HTR-8/SVneo (cell line): ENCODE results near the gene EPB41L4A.
"Not testable (repeated sequence)": the region's sequence is repeated elsewhere in the genome, so short reads cannot be mapped to it uniquely, and the experiment has no call there.

Source experiments
- DNase-seq: peaks from one replicate; pipeline ENCODE4 v3.0.0; 2011; ENCODE audit warnings: low spot score, mixed read lengths; ENCODE audit not compliant: insufficient read length
- FAIRE-seq: peaks from 2 replicates; lab custom pipeline; 2011; peaks lifted over from hg19 to GRCh38; lab: Jason Lieb, UNC

The EPB41L4A gene, protein sequence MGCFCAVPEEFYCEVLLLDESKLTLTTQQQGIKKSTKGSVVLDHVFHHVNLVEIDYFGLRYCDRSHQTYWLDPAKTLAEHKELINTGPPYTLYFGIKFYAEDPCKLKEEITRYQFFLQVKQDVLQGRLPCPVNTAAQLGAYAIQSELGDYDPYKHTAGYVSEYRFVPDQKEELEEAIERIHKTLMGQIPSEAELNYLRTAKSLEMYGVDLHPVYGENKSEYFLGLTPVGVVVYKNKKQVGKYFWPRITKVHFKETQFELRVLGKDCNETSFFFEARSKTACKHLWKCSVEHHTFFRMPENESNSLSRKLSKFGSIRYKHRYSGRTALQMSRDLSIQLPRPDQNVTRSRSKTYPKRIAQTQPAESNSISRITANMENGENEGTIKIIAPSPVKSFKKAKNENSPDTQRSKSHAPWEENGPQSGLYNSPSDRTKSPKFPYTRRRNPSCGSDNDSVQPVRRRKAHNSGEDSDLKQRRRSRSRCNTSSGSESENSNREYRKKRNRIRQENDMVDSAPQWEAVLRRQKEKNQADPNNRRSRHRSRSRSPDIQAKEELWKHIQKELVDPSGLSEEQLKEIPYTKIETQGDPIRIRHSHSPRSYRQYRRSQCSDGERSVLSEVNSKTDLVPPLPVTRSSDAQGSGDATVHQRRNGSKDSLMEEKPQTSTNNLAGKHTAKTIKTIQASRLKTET

DNA sequence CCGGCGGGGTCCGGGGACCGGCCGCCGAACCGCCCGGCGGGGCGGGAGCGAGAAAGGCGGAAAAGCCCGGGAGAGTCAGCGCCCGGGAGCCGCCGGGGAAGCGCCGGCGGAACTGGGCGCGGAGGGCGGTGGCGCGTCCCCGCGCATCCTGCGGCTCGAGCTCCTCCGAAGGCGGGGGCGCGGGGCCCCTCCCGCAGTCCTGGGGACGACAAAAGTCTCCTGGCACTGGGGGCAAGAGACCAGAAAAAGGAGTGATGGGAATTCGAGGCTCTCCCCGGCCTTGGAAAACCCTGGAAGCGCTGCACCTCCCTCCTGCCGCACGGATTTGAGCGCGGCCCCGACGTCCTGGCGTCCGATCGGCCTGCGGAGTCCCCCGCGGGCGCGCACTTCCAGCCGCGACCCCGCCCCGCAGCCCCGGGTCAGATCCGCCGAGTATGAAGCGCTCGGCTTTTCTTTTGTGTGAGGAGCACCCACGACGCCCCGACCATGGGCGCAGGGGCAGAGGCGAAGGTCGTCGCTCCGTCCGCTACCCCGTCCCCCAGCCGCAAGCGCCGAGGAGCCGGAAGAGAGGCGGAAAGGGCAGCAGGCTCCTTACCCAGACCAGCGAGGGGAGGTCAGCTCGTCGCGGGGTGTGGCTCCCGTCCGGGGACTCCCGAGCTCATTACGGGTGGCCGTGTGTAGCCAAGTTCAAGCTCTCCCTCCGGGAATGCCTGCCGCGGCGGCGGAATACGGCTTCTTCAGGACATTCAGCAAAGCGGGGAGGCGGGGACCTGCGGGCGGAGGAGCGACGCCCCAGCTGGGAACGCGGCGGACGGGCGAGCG is at the start of gene EPB41L4A:
Gene EPB41L4A, minus strand, starts transcription at position 114 of the 822 bp plus-strand sequence. CDS start 238 bp downstream, outside the sequence.
- FAIRE-seq (no peak), DNase-seq (peak; percentile 36)

DNA sequence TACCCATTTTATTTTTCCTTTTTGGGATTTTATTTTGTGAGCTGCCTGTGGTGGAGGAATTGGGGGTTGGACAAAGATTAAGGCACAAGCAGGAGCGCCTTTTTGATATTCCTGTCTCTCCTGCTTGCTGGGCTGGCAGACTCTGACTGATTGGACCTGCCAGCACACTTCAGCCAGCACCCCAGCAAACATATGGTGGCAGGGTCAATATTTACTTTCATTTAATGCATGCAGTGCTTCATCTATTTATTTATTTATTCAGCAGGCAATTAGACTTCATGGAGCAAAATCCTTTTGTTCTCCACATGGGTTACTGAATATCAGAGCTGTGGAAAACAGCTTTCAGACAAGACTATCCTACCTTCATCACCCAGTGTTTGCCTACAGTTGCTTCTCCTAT is 48.4 kb upstream of the EPB41L4A start:
- FAIRE-seq (no peak), DNase-seq (no peak)

DNA sequence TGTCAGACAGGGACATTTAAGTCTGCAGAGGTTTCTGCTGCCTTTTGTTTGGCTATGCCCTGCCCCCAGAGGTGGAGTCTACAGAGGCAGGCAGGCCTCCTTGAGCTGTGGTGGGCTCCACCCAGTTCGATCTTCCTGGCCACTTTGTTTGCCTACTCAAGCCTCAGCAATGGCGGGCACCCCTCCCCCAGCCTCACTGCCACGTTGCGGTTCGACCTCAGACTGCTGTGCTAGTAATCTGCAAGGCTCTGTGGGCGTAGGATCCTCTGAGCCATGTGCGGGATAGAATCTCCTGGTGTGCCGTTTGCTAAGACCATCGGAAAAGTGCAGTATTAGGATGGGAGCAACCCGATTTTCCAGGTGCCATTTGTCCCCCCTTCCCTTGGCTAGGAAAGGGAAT is 47.2 kb upstream of the EPB41L4A start:
- DNase-seq, FAIRE-seq: not testable (repeated sequence)

DNA sequence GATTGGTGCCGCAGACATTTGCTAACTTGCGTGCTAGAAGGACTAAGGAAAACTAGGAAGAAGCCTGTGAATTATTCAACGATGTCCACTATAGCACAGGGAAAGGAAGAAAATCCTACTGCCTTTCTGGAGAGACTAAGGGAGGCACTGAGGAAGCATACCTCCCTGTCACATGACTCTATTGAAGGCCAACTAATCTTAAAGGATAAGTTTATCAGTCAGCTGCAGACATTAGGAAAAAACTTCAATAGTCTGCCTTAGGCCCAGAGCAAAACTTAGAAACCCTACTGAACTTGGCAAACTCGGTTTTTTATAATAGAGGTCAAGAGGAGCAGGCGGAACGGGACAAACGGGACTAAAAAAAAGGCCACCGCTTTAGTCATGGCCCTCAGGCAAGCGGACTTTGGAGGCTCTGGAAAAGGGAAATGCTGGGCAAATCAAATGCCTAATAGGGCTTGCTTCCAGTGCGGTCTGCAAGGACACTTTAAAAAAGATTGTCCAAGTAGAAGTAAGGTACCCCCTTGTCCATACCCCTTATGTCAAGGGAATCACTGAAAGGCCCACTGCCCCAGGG is 28.2 kb upstream of the EPB41L4A start:
- not testable (repeated sequence) for DNase-seq, FAIRE-seq

DNA sequence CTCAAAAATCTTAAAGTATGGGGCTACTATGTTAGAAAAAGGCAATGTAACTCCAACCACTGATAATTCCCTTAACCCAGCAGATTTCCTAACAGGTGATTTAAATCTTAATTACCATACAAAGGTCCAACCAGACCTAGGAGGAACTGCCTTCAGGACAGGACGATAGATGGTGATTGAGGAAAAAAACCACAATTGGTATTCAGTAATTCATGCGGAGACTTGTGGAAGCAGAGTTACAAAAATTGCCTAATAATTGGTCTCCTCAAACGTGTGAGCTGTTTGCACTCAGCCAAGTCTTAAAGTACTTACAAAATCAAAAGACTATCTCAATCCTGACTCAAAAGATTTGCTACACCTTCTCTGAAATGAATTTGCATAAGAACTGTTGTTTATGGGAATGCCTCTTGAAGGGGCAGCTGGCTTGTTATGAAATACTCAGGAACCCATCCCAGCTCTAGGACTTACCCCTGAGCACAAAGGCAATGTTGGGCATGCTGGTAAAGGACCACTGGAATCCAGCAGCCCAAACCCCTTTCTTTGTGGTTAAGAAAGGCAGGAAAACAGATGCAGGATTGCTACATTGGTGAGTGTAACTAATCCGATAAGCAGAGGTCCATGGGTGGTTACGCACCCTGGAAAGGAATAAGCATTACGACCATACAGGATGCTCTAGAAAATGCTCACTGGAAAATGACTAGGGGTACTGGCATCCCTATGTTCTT is 26.7 kb upstream of the EPB41L4A start:
- no peak for FAIRE-seq

DNA sequence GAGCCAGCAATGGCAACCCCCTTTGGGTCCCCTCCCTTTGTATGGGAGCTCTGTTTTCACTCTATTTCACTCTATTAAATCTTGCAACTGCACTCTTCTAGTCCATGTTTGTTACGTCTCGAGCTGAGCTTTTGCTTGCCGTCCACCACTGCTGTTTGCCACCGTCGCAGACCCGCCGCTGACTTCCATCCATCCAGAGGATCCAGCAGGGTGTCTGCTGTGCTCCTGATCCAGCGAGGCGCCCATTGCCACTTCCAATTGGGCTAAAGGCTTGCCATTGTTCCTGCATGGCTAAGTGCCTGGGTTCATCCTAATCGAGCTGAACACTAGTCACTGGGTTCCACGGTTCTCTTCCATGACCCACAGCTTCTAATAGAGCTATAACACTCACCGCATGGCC is 24.9 kb upstream of the EPB41L4A start:
- DNase-seq, FAIRE-seq: not testable (repeated sequence)

More for the DNA sequence above, 26.7 kb upstream of the EPB41L4A start:
- DNase-seq: no peak

DNA sequence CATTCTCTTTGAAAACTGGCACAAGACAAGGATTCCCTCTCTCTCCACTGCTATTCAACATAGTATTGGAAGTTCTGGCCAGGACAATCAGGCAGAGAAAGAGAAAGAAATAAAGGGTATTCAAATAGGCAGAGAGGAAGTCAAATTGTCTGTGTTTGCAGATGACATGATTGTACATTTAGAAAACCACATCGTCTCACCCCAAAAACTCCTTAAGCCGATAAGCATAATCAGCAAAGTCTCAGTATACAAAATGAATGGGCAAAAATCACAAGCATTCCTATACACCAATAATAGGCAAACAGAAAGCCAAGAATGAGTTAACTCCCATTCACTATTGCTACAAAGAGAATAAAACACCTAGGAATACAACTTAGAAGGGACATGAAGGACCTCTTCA is 21.0 kb upstream of the EPB41L4A start:
- no peak for FAIRE-seq
- DNase-seq: no peak

DNA sequence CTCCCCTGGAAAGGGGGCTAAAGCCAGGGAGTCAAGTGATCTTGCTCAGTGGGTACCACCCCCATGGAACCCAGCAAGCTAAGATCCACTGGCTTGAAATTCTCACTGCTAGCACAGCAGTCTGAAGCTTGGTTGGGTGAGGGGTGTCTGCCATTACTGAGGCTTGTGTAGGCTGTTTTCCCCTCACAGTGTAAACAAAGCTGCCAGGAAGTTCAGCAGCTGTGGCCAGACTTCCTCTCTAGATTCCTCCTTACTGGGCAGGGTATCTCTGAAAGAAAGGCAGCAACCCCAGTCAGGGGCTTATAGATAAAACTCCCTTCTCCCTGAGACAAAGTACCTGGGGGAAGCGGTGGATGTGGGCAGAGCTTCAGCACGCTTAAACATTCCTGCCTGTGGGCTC is 17.1 kb upstream of the EPB41L4A start:
- DNase-seq: no peak
- FAIRE-seq: no peak

DNA sequence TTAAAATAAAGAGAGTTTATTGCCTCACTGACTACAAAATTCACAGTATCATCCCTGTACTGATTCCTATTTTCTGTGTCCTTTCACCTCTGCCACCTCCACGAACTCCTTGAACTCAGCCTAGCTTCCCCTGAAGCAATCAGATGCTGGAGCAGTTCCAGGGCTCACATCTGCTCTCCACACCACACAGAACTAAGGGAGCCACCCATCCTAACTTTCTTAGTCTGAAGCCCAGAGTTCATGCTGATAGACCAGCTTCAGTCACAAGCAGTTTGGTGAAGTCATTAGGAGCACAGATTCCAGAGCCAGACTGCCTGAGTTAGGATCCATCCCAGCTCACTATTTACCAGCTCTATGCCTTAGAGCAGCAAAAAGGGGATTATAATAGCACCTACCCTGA is 15.6 kb upstream of the EPB41L4A start:
- DNase-seq (no peak), FAIRE-seq (no peak)

DNA sequence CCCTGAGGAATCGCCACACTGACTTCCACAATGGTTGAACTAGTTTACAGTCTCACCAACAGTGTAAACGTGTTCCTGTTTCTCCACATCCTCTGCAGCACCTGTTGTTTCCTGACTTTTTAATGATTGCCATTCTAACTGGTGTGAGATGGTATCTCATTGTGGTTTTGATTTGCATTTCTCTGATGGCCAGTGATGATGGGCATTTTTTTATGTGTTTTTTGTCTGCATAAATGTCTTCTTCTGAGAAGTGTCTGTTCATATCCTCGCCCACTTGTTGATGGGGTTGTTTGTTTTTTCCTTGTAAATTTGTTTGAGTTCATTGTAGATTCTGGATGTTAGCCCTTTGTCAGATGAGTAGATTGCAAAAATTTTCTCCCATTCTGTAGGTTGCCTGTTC is 7.1 kb upstream of the EPB41L4A start:
- not testable (repeated sequence) for FAIRE-seq, DNase-seq

DNA sequence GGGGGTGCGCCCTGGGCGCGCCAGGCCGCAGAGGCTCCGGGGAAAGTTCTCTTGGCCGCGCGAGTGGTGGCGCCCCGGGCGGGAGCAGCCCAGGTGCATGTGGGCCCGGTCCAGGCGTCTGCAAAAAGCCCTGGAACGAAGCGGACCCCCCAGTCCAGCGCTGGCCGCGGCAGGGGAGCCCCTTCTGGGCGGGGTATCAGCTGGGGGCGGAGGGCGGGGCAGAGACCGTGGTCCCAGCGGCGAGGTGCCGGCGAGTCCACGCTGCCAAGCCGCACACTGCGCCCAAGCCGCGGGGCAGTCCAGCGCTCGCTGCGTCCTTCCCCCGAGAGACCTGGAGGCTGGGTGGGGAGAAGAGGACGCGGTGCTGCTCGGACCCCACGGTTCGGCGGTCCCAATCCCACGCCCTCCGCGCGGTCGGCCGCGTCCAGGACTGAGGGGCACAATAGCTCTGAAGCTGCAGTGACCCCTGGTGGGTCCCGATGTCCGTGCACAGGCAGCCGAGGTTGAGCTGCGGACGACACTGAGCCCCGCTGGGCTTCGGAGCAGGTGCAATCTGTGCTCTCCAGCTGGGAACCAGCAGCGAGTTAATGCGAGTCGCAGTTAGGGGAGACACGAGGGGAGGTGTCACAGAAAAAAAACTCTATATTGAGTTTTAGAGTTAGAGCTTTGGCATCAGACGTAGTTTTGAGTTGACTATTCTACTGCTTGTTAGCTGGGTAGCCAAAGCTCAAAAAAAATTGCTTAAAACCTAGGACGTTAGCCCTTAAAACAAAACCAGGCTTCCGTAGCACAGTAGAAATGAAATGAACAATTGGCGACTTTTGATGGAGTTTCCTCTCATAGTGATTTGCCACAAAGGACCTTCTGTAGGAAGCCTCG is 1.1 kb upstream of the EPB41L4A start:
- DNase-seq: peak; percentile 73
- peak; percentile 92 for FAIRE-seq

DNA sequence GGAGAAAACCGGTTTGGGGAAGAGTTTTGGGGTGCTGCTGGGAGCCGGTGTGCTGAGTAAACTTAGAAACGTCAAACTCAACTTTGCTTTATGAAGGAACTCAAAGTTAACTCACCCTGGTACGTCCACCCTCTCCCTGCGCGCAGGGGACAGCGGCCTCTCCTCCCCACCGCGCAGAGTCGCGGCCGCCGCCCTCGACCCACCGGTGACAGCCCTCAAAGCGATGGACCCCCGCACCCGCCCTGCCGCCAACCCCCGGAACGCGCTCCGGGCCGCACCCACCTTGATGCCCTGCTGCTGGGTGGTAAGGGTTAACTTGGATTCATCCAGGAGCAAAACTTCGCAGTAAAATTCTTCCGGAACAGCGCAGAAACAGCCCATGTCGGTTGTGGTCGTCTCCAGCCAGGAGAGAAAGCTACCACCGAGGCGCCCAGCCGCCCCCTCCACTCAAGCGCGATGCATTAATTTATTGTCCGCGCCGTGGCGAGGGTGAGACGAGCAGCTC is 366 bp downstream of the EPB41L4A start:
- no peak for DNase-seq
- FAIRE-seq: no peak

DNA sequence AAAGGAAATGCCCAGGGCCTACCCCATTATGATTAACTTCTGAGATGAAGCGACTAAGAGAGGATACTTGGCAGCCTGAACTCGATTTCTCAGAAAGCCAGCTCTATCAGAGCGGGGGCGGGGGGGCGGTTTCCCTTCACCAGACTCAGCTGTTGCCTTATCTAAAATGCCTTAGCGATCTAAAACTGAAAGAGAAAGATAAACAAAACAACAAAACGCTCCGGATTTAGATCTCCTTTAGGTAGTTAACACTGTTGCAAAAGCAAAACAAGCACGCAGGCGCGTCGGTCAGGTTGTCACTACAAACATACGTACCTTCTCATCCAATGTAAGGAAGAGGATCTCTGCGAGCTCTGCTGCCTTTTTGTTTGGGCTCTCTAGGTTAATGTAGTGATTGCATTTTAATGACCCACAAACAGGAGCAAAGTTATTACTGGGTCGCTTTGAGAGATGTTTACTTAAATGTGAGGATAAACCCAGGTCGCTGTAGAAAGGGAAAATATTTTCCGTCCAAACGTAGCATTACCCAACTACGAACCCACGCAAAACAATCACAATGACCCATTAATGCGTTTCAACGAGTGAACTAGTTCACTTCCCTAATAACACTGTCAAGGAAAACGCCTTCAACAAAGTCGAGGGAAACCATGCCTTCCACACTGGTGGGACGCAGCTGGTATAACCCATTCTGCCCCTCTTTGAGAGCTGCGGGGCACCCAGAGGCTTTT is 982 bp downstream of the EPB41L4A start:
- DNase-seq (no peak), FAIRE-seq (no peak)

DNA sequence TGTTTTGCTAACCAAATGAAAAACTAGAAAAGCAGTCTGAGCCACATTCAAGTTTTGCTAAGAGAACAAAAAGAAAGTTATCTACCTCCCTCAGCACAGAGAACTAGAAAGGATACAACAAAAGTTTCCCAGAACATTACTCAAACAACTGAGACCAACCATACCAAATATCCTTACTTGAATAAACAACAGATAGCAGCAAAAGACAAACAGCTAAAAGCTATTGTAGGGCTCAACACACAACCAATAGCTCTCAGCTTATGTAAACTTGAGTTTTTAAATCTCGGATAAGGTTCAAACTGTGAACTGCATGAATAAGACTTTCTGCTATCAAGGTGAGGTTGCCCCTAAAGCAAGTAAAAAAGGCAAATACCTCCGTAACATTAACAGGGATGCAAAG is 3.5 kb downstream of the EPB41L4A start:
- no peak for FAIRE-seq

DNA sequence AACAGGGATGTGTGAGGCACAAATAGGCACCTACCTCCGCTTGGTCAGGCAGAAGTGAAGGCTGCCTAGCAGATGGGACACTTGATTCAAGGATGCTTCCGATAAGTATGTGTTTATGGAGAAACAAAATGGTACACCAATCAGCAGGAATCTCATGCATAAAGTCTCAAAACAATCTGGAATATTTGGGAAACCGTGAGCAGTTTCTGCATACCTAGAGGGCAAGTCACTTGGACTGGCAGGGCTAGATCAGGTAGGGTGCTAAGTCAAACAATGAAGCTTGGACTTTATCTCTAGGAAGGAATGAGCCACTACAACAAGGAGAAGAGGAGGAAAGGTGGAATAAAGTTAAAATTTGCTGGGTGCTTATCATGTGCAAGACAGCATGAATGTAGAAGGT is 5.5 kb downstream of the EPB41L4A start:
- DNase-seq: no peak

More for the DNA sequence above, 3.5 kb downstream of the EPB41L4A start:
- DNase-seq: no peak

DNA sequence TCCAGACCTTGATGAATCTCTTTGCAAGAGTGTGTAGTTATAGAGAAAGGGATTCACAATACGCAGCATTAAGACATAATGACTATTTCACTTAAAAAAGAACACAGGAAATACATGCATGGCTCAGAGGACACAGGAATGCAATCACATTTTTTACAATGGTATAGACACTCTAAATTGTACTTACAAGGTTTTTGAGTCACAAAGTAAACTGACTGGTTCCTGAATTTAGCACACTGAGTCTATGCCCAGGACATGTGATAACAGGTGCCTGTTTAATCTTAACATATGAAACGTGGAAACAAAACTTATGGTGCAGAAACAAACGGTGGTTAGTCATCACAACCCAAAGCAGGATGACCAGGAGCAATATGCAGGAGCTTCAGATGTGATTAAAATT is 6.7 kb downstream of the EPB41L4A start:
- DNase-seq: no peak
- no peak for FAIRE-seq

More for the DNA sequence above, 5.5 kb downstream of the EPB41L4A start:
- no peak for FAIRE-seq

DNA sequence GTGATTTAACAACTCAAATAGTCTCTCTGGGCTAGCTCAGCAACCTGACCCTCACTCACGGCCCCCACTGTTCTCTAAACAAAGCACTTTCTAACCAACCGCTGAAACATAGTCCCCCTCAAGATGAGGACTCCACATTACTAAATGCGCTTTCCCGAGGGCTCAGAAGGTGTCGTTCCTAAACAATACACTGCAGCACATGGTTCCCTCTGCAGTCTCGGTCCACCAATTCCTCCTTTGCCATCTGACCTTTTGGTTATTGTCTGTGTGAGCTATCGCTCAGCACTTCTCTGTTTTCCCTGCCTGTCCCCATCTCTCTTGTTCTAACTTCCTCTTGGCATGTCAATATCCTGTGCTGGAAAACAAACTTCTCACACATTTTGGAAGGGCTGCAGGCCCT is 7.2 kb downstream of the EPB41L4A start:
- FAIRE-seq: no peak
- DNase-seq: no peak

DNA sequence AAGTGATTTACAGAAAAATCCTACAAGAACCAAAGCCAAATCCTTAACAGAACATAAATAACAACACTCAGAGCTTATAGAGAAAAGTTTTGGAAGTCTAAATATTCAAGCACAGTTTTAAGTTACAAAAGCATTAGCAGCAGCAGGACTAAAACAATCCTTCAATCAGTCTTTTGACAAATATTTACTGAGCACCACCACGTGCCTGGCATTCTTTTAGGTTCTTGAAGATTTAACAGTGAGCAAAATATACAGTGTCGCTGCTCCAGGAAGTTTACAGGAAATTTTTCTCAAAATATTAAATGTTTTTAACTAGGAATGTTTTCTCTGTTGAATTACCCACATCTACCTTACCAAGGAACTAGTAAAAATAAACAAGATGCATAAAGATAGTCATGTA is 11.4 kb downstream of the EPB41L4A start:
- no peak for DNase-seq
- no peak for FAIRE-seq
